Hepatocyte (in vitro differentiated cells): ENCODE data around the gene BAIAP3.

Experiments
- EZH2 ChIP-seq: fragments of 200-600 bp; sonication (generic); IDR thresholded peaks from 2 replicates; pipeline ENCODE4 v1.6.1; 2016; ENCODE audit warnings: antibody characterized with exemption, mild to moderate bottlenecking, borderline replicate concordance
- TF ChIP-seq, protein P1 (sequence below): fragments of 200-600 bp; sonication (generic); IDR thresholded peaks from 2 replicates; pipeline ENCODE4 v1.5.1; 2016; ENCODE audit warnings: antibody characterized with exemption, mild to moderate bottlenecking; ENCODE audit not compliant: poor library complexity

DNA sequence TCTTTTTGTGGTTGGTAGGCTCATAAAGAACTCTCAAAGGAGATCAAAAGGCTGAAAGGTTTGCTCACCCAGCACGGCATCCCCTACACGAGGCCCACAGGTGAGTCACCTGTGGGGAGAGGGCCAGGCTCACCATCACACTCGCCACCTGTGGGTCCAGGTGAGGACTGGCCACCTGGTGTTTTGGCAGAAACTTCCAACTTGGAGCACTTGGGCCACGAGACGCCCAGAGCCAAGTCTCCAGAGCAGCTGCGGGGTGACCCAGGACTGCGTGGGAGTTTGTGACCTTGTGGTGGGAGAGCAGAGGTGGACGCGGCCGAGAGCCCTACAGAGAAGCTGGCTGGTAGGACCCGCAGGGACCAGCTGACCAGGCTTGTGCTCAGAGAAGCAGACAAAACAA is 29.4 kb downstream of the BAIAP3 start:
- TF ChIP-seq, protein P1, sequence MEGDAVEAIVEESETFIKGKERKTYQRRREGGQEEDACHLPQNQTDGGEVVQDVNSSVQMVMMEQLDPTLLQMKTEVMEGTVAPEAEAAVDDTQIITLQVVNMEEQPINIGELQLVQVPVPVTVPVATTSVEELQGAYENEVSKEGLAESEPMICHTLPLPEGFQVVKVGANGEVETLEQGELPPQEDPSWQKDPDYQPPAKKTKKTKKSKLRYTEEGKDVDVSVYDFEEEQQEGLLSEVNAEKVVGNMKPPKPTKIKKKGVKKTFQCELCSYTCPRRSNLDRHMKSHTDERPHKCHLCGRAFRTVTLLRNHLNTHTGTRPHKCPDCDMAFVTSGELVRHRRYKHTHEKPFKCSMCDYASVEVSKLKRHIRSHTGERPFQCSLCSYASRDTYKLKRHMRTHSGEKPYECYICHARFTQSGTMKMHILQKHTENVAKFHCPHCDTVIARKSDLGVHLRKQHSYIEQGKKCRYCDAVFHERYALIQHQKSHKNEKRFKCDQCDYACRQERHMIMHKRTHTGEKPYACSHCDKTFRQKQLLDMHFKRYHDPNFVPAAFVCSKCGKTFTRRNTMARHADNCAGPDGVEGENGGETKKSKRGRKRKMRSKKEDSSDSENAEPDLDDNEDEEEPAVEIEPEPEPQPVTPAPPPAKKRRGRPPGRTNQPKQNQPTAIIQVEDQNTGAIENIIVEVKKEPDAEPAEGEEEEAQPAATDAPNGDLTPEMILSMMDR = no peak
- TF ChIP-seq EZH2 = no peak
